SK-N-SH (cell line): ENCODE measurements around the gene B4GALNT3. TPM values are rescaled to one million over a fixed set of nuclear protein-coding genes. Genes with fewer than 3 reads are reported as not detected.

Experiments used
- CTCF ChIA-PET: fragments of 300-600, 350-600 bp; formaldehyde crosslinking; extraction: SDS; loops from one replicate; lab custom pipeline; 2021; lab: Yijun Ruan, JAX
- POLR2A ChIA-PET: fragments of 350-600 bp; sonication (Branson Sonifier 250); formaldehyde crosslinking; extraction: SDS; loops from one replicate; lab custom pipeline; 2020; ENCODE audit warnings: antibody characterized with exemption, inconsistent platforms; lab: Yijun Ruan, JAX
- DNase-seq: peaks from one replicate; pipeline ENCODE4 v3.0.0; 2012
- H2AFZ ChIP-seq: fragments of 200-600 bp; sonication (generic); 2 replicates; pipeline ENCODE4 v1.8.1; 2016; ENCODE audit warnings: antibody characterized with exemption, mild to moderate bottlenecking, low read depth
- H3F3A ChIP-seq: fragments of 200-600 bp; sonication (generic); replicated peaks from 2 replicates; pipeline ENCODE3; 2016; ENCODE audit warnings: antibody characterized with exemption, mild to moderate bottlenecking; ENCODE audit not compliant: insufficient read depth
- H3K27ac ChIP-seq, 2 experiments: fragments of 200-500 bp in 1 of 2; fragments of 200-600 bp in 1 of 2; sonication (Bioruptor generic) in 1 of 2; sonication (generic), shearing (Covaris generic) in 1 of 2; 2 replicates each; pipeline versions ENCODE4 v1.5.1 to v1.6.1; 2014 to 2016; ENCODE audit warnings: low read depth in 2 of 2, inconsistent platforms in 1 of 2, low read length in 1 of 2, mild to moderate bottlenecking in 1 of 2, mixed read lengths in 1 of 2
- H3K27me3 ChIP-seq: fragments of 200-600 bp; sonication (generic), shearing (Covaris generic); 2 replicates; pipeline ENCODE4 v1.6.1; 2016; ENCODE audit warnings: mixed run types; ENCODE audit not compliant: insufficient read depth
- H3K36me3 ChIP-seq, 2 experiments: fragments of 200-500 bp in 1 of 2; fragments of 200-600 bp in 1 of 2; sonication (Bioruptor generic) in 1 of 2; sonication (generic) in 1 of 2; replicated peaks in 1 of 2; 2 replicates each; pipeline versions ENCODE3 to v1.5.1; 2014 to 2016; ENCODE audit warnings: low read length in 1 of 2, mild to moderate bottlenecking in 1 of 2; ENCODE audit not compliant: insufficient read depth in 2 of 2, control insufficient read depth in 1 of 2
- H3K4me1 ChIP-seq, 2 experiments: fragments of 200-500 bp in 1 of 2; fragments of 200-600 bp in 1 of 2; sonication (Bioruptor generic) in 1 of 2; sonication (generic), shearing (Covaris generic) in 1 of 2; 2 replicates each; pipeline versions ENCODE4 v1.5.1 to v1.6.1; 2014 to 2016; ENCODE audit warnings: low read depth in 1 of 2, low read length in 1 of 2, mixed run types in 1 of 2; ENCODE audit not compliant: insufficient read depth in 2 of 2, control insufficient read depth in 1 of 2
- H3K4me2 ChIP-seq: fragments of 200-600 bp; sonication (generic), shearing (Covaris generic); 2 replicates; pipeline ENCODE4 v1.6.1; 2017; ENCODE audit warnings: mixed run types
- H3K4me3 ChIP-seq, 2 experiments: fragments of 200-500 bp in 1 of 2; fragments of 200-600 bp in 1 of 2; sonication (Bioruptor generic) in 1 of 2; sonication (generic), shearing (Covaris generic) in 1 of 2; 2 replicates each; pipeline versions ENCODE4 v1.5.1 to v1.8.1; 2014 to 2016; ENCODE audit warnings: low read depth in 2 of 2, inconsistent platforms in 1 of 2, low read length in 1 of 2, mild to moderate bottlenecking in 1 of 2, mixed read lengths in 1 of 2, moderate library complexity in 1 of 2
- H3K79me2 ChIP-seq: fragments of 200-600 bp; sonication (generic); 2 replicates; pipeline ENCODE4 v1.8.1; 2017; ENCODE audit warnings: mild to moderate bottlenecking; ENCODE audit not compliant: insufficient read depth
- H3K9ac ChIP-seq: fragments of 200-600 bp; sonication (generic); 2 replicates; pipeline ENCODE4 v1.6.1; 2017; ENCODE audit warnings: mixed run types
- H3K9me2 ChIP-seq: fragments of 200-600 bp; sonication (generic); 2 replicates; pipeline ENCODE4 v1.6.1; 2017; ENCODE audit warnings: mixed run types
- H3K9me3 ChIP-seq: fragments of 200-600 bp; sonication (generic); 2 replicates; pipeline ENCODE4 v1.6.1; 2017; ENCODE audit warnings: mixed run types, mild to moderate bottlenecking, moderate library complexity
- H4K20me1 ChIP-seq: fragments of 200-600 bp; sonication (generic); 2 replicates; pipeline ENCODE4 v1.6.1; 2017; ENCODE audit warnings: mild to moderate bottlenecking, mixed run types; ENCODE audit not compliant: insufficient read depth
- ELF1 ChIP-seq: IDR thresholded peaks from 2 replicates; pipeline ENCODE4 v1.4.0; 2012
- EP300 ChIP-seq, 2 experiments: IDR thresholded peaks; 2 replicates each; pipeline versions ENCODE4 v1.4.0 to v1.6.1; 2012; ENCODE audit warnings: borderline replicate concordance in 1 of 2, low read depth in 1 of 2, low read length in 1 of 2
- GABPA ChIP-seq: IDR thresholded peaks from 2 replicates; pipeline ENCODE4 v1.4.0; 2012; ENCODE audit warnings: low read depth, mild to moderate bottlenecking
- GATA2 ChIP-seq: sonication (generic); formaldehyde crosslinking; IDR thresholded peaks from 2 replicates; pipeline ENCODE4 v1.5.0; 2020; ENCODE audit warnings: mild to moderate bottlenecking, missing genetic modification reagents
- MXI1 ChIP-seq: IDR thresholded peaks from 2 replicates; pipeline ENCODE4 v1.6.1; 2012; ENCODE audit warnings: mild to moderate bottlenecking, low read depth, low read length, improper control_type of control experiment
- RAD21 ChIP-seq: IDR thresholded peaks from 2 replicates; pipeline ENCODE4 v1.6.1; 2012; ENCODE audit warnings: mild to moderate bottlenecking, low read length
- RXRA ChIP-seq: IDR thresholded peaks from 2 replicates; pipeline ENCODE4 v1.4.0; 2012; ENCODE audit warnings: low read depth, mild to moderate bottlenecking, borderline replicate concordance
- SIN3A ChIP-seq: IDR thresholded peaks from 2 replicates; pipeline ENCODE4 v1.6.1; 2012; ENCODE audit warnings: low read depth, mild to moderate bottlenecking, low read length, moderate library complexity, borderline replicate concordance
- SMC3 ChIP-seq: IDR thresholded peaks from 2 replicates; pipeline ENCODE4 v1.6.1; 2012; ENCODE audit warnings: low read depth, low read length, improper control_type of control experiment
- TAF1 ChIP-seq: IDR thresholded peaks from 2 replicates; pipeline ENCODE4 v1.6.1; 2012; ENCODE audit warnings: low read depth, mild to moderate bottlenecking, low read length, moderate library complexity, borderline replicate concordance
- TEAD4 ChIP-seq: IDR thresholded peaks from 2 replicates; pipeline ENCODE4 v1.4.0; 2012; ENCODE audit warnings: mild to moderate bottlenecking, borderline replicate concordance; ENCODE audit not compliant: insufficient read depth
- WGBS: methylation state at CpG from one replicate; pipeline ENCODE4 v1.1.6; 2017; ENCODE audit warnings: low lambda C conversion rate; 5-methylcytosine and 5-hydroxymethylcytosine counted together
- polyA plus RNA-seq, 3 experiments: library from polyadenylated mRNA; depleted of rRNA; stranded (reverse); fragments of >200 nt; gene quantifications; 2 replicates each; pipeline ENCODE4 v1.2.3, GENCODE V29; 2012
- TF ChIP-seq, protein P1 (sequence below): IDR thresholded peaks from 2 replicates; pipeline ENCODE4 v1.4.0; 2012; ENCODE audit warnings: low read depth, borderline replicate concordance
- TF ChIP-seq, protein P2 (sequence below): fragments of 150-350 bp; IDR thresholded peaks from 2 replicates; pipeline ENCODE4 v1.6.1; 2017; ENCODE audit warnings: antibody characterized with exemption, low read length, low read depth, borderline replicate concordance
- TF ChIP-seq, protein P3 (sequence below): fragments of 200-600 bp; sonication (generic); IDR thresholded peaks from 2 replicates; pipeline ENCODE4 v1.6.1; 2017; ENCODE audit warnings: antibody characterized with exemption, mild to moderate bottlenecking, moderate library complexity
- TF ChIP-seq, protein P4 (sequence below): IDR thresholded peaks from 2 replicates; pipeline ENCODE4 v1.6.1; 2012; ENCODE audit warnings: mild to moderate bottlenecking, low read depth, low read length, moderate library complexity
- TF ChIP-seq, protein P5 (sequence below): IDR thresholded peaks from 2 replicates; pipeline ENCODE4 v1.4.0; 2012; ENCODE audit warnings: low read depth

B4GALNT3 gene
- polyA plus RNA-seq, 1 of the 3 experiments (the other 2 are of a cell fraction), result 0.53 TPM

DNA sequence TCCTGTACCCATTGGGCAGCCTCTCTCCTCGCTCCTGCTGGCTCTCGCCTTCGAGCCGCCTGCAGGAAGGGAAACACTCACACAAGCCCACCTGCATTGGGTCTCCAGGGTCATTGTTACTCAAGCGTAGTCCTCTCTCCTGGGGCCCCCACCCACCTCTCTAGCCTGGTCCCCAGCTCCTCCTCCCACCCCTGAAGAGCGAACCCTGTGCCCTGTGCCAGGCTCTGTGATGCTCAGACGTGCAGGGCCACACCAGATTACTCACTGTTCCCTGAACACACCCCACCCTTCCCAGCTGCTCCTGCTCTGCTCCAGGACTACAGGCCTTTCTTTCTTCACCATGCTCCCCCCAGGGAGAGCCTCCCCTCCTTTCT, 115.4 kb downstream of the B4GALNT3 start:
- Histone ChIP-seq H3K9me2 (no peaks in the 10 kb centered on the region), H4K20me1 (no peaks in the 10 kb centered on the region), H3K4me1 (peaks cover 0 to 36% of the 10 kb centered on the region in 2 experiments; a peak in 3 of 4 replicates), H3K4me3 (no peak overlapping the region), H3F3A (peaks cover 5% of the 10 kb centered on the region), H3K4me2 (no peak overlapping the region), H3K79me2 (no peaks in the 10 kb centered on the region), H3K9me3 (no peaks in the 10 kb centered on the region), H3K27ac (no peak overlapping the region)
- WGBS, result 88% methylated on average over 7 of the region's 7 CpGs
- TF ChIP-seq GATA2 (CRISPR knock-in tag) (no peak), RXRA (no peak)
- TF ChIP-seq, all 33 proteins: peak for 0
- Histone ChIP-seq H3K9ac (no peak overlapping the region), H3K27me3 (no peaks in the 10 kb centered on the region), H3K36me3 (no peaks in the 10 kb centered on the region), H2AFZ (0 out of 2 replicates have a peak overlapping the region, but pooled peaks have one; percentile 76)
- no peak for DNase-seq
- ChIA-PET CTCF (interaction anchor here (0.7 to 6.5 kb wide), 26 partner anchors 9 to 417 kb away, joined by 3 to 129 read pairs (median 4); partner anchors contain the start of genes RAD52 and WNK1), POLR2A (interaction anchor here (1.0 to 1.6 kb wide), 3 partner anchors 17 to 375 kb away, joined by 5 to 8 read pairs (median 6); partner anchors contain the start of genes RAD52 and WNK1)

DNA sequence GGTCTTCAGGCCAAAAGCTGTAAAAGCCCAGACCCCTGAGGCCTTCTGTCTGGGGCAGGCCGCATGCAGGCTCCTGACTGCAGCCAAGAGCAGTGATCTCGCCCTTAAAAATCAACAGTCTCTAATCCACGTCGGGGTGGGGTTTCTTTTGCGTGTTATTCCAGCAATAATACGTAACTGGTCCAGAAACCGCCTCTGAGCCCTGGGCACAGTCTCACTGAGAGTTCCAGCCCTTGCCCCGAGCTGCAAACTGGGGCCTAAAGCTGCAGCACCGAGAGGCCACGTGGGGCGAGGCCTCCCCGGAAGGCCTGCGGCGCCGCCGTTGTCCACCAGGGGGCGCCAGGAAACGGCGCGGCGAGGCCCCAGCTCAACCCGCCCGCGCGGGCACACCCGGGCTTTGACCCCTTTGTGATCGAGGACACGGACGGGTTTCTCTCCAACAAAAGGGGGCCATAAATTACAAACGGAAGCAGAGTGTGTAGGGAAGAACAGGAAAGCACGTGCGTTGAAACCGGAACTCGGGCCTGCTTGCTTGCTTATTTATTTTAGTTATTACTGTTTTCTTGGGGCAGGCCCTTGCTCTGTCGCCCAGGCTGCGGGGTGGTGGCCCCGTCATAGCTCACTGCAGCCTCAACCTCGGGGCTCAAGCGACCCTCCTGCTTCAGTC, 116.3 kb downstream of the B4GALNT3 start:
- Histone ChIP-seq H3F3A (peaks cover 5% of the 10 kb centered on the region), H3K36me3 (no peaks in the 10 kb centered on the region), H3K4me3 (peak overlapping the region in 1 of 2 experiments; percentile 25; a peak in 1 of 4 replicates), H3K9ac (0 out of 2 replicates have a peak overlapping the region, but pooled peaks have one; percentile 25), H3K9me3 (no peaks in the 10 kb centered on the region), H2AFZ (peak overlapping the region; percentile 76), H3K4me2 (no peak overlapping the region), H4K20me1 (no peaks in the 10 kb centered on the region), H3K9me2 (no peaks in the 10 kb centered on the region), H3K79me2 (no peaks in the 10 kb centered on the region), H3K27ac (peak overlapping the region in 1 of 2 experiments; percentile 31; a peak in 2 of 4 replicates), H3K4me1 (peaks cover 0 to 27% of the 10 kb centered on the region in 2 experiments; a peak in 2 of 4 replicates), H3K27me3 (no peaks in the 10 kb centered on the region)
- TF ChIP-seq SMC3 (peak; percentile 91), GABPA (no peak), MXI1 (peak; percentile 72), TAF1 (peak; percentile 57; the same call in 1 of the 2 replicates), RAD21 (peak; percentile 81), ELF1 (no peak; the same call in 1 of the 2 replicates), SIN3A (0 out of 2 replicates have a peak, but pooled peaks have one; percentile 46), TEAD4 (no peak), EP300 (IDR thresholded peaks at IDR 0.05; ENCODE audit: borderline replicate concordance in 1 of 2, low read depth in 1 of 2, low read length in 1 of 2) (peak in 1 of 2 experiments; percentile 13; a peak in 1 of 4 replicates)
- TF ChIP-seq, protein P1, sequence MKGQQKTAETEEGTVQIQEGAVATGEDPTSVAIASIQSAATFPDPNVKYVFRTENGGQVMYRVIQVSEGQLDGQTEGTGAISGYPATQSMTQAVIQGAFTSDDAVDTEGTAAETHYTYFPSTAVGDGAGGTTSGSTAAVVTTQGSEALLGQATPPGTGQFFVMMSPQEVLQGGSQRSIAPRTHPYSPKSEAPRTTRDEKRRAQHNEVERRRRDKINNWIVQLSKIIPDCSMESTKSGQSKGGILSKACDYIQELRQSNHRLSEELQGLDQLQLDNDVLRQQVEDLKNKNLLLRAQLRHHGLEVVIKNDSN, result peak; percentile 85
- TF ChIP-seq, protein P2, sequence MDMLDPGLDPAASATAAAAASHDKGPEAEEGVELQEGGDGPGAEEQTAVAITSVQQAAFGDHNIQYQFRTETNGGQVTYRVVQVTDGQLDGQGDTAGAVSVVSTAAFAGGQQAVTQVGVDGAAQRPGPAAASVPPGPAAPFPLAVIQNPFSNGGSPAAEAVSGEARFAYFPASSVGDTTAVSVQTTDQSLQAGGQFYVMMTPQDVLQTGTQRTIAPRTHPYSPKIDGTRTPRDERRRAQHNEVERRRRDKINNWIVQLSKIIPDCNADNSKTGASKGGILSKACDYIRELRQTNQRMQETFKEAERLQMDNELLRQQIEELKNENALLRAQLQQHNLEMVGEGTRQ, result peak; percentile 55
- TF ChIP-seq, protein P3, sequence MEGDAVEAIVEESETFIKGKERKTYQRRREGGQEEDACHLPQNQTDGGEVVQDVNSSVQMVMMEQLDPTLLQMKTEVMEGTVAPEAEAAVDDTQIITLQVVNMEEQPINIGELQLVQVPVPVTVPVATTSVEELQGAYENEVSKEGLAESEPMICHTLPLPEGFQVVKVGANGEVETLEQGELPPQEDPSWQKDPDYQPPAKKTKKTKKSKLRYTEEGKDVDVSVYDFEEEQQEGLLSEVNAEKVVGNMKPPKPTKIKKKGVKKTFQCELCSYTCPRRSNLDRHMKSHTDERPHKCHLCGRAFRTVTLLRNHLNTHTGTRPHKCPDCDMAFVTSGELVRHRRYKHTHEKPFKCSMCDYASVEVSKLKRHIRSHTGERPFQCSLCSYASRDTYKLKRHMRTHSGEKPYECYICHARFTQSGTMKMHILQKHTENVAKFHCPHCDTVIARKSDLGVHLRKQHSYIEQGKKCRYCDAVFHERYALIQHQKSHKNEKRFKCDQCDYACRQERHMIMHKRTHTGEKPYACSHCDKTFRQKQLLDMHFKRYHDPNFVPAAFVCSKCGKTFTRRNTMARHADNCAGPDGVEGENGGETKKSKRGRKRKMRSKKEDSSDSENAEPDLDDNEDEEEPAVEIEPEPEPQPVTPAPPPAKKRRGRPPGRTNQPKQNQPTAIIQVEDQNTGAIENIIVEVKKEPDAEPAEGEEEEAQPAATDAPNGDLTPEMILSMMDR, result peak; percentile 95
- TF ChIP-seq, protein P4, sequence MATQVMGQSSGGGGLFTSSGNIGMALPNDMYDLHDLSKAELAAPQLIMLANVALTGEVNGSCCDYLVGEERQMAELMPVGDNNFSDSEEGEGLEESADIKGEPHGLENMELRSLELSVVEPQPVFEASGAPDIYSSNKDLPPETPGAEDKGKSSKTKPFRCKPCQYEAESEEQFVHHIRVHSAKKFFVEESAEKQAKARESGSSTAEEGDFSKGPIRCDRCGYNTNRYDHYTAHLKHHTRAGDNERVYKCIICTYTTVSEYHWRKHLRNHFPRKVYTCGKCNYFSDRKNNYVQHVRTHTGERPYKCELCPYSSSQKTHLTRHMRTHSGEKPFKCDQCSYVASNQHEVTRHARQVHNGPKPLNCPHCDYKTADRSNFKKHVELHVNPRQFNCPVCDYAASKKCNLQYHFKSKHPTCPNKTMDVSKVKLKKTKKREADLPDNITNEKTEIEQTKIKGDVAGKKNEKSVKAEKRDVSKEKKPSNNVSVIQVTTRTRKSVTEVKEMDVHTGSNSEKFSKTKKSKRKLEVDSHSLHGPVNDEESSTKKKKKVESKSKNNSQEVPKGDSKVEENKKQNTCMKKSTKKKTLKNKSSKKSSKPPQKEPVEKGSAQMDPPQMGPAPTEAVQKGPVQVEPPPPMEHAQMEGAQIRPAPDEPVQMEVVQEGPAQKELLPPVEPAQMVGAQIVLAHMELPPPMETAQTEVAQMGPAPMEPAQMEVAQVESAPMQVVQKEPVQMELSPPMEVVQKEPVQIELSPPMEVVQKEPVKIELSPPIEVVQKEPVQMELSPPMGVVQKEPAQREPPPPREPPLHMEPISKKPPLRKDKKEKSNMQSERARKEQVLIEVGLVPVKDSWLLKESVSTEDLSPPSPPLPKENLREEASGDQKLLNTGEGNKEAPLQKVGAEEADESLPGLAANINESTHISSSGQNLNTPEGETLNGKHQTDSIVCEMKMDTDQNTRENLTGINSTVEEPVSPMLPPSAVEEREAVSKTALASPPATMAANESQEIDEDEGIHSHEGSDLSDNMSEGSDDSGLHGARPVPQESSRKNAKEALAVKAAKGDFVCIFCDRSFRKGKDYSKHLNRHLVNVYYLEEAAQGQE, result 0 out of 2 replicates have a peak, but pooled peaks have one; percentile 20
- TF ChIP-seq, protein P5, sequence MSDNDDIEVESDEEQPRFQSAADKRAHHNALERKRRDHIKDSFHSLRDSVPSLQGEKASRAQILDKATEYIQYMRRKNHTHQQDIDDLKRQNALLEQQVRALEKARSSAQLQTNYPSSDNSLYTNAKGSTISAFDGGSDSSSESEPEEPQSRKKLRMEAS, result peak; percentile 97
- 29% methylated on average over 39 of the region's 39 CpGs for WGBS
- CTCF ChIA-PET, result interaction anchor here (0.5 to 6.5 kb wide), 56 partner anchors 10 to 1378 kb away, joined by 3 to 129 read pairs (median 4); partner anchors contain the start of genes NINJ2, RAD52 and WNK1
- peak; percentile 96 for DNase-seq
- POLR2A ChIA-PET, result interaction anchor here (1.0 to 1.6 kb wide), 4 partner anchors 16 to 374 kb away, joined by 5 to 14 read pairs (median 7); partner anchors contain the start of genes RAD52 and WNK1
